WTC11 (cell line): ENCODE results near the gene CYP51A1. TPM values are rescaled to one million over a fixed set of nuclear protein-coding genes. Genes with fewer than 3 reads are reported as not detected.

Experiments used
- AFF4 ChIP-seq: sonication (generic); formaldehyde crosslinking; IDR thresholded peaks from 2 replicates; pipeline ENCODE4 v1.8.1; 2023; ENCODE audit warnings: mild to moderate bottlenecking, missing genetic modification reagents, borderline replicate concordance
- ATF2 ChIP-seq: sonication (generic); formaldehyde crosslinking; IDR thresholded peaks from 2 replicates; pipeline ENCODE4 v1.8.1; 2022; ENCODE audit warnings: low read depth, missing genetic modification reagents, borderline replicate concordance
- ATF3 ChIP-seq: sonication (generic); formaldehyde crosslinking; conservative IDR thresholded peaks from 2 replicates; pipeline ENCODE4 v1.8.1; 2022; ENCODE audit warnings: mild to moderate bottlenecking, missing genetic modification reagents
- CREM ChIP-seq: sonication (generic); formaldehyde crosslinking; IDR thresholded peaks from 2 replicates; pipeline ENCODE4 v1.8.1; 2022; ENCODE audit warnings: mild to moderate bottlenecking, missing genetic modification reagents, moderate library complexity
- E2F1 ChIP-seq: sonication (generic); formaldehyde crosslinking; IDR thresholded peaks from 2 replicates; pipeline ENCODE4 v1.8.0; 2022; ENCODE audit warnings: mild to moderate bottlenecking, missing genetic modification reagents
- ERG ChIP-seq: fragments of 250-450 bp; sonication (Bioruptor Pico); IDR thresholded peaks from 2 replicates; pipeline ENCODE4 v1.8.0; 2021; ENCODE audit warnings: mild to moderate bottlenecking
- ESRRA ChIP-seq: sonication (generic); formaldehyde crosslinking; IDR thresholded peaks from 2 replicates; pipeline ENCODE4 v1.8.1; 2022; ENCODE audit warnings: mild to moderate bottlenecking, missing genetic modification reagents, borderline replicate concordance
- FOXP4 ChIP-seq: sonication (generic); formaldehyde crosslinking; IDR thresholded peaks from 2 replicates; pipeline ENCODE4 v1.8.0; 2022; ENCODE audit warnings: mild to moderate bottlenecking, missing genetic modification reagents
- GRHL2 ChIP-seq: fragments of 250-450 bp; sonication (Bioruptor Pico); IDR thresholded peaks from 2 replicates; pipeline ENCODE4 v1.8.0; 2022; ENCODE audit warnings: mild to moderate bottlenecking, moderate library complexity; ENCODE audit not compliant: insufficient replicate concordance, severe bottlenecking
- HMGXB4 ChIP-seq: sonication (generic); formaldehyde crosslinking; IDR thresholded peaks from 2 replicates; pipeline ENCODE4 v1.8.1; 2023; ENCODE audit warnings: mild to moderate bottlenecking, moderate library complexity, missing genetic modification reagents
- IRF1 ChIP-seq: sonication (generic); formaldehyde crosslinking; IDR thresholded peaks from 2 replicates; pipeline ENCODE4 v1.8.0; 2023; ENCODE audit warnings: missing genetic modification reagents
- IRF2 ChIP-seq: sonication (generic); formaldehyde crosslinking; IDR thresholded peaks from 2 replicates; pipeline ENCODE4 v1.8.0; 2022; ENCODE audit warnings: low read depth, missing genetic modification reagents, borderline replicate concordance
- JAZF1 ChIP-seq: fragments of 250-450 bp; sonication (Bioruptor Pico); IDR thresholded peaks from 2 replicates; pipeline ENCODE4 v1.9.0; 2021; ENCODE audit warnings: moderate library complexity, mild to moderate bottlenecking, inconsistent platforms
- MAX ChIP-seq: sonication (generic); formaldehyde crosslinking; IDR thresholded peaks from 2 replicates; pipeline ENCODE4 v1.8.0; 2022; ENCODE audit warnings: mild to moderate bottlenecking, missing genetic modification reagents
- NFATC4 ChIP-seq: fragments of 250-450 bp; sonication (Bioruptor Pico); IDR thresholded peaks from 2 replicates; pipeline ENCODE4 v1.9.0; 2021; ENCODE audit warnings: mild to moderate bottlenecking
- NFE2L1 ChIP-seq: sonication (generic); formaldehyde crosslinking; IDR thresholded peaks from 2 replicates; pipeline ENCODE4 v1.8.1; 2023; ENCODE audit warnings: missing genetic modification reagents
- NFYB ChIP-seq: sonication (generic); formaldehyde crosslinking; conservative IDR thresholded peaks from 2 replicates; pipeline ENCODE4 v1.8.0; 2022; ENCODE audit warnings: low read depth, missing genetic modification reagents
- NR2C2 ChIP-seq: sonication (generic); formaldehyde crosslinking; IDR thresholded peaks from 2 replicates; pipeline ENCODE4 v1.8.0; 2022; ENCODE audit warnings: mild to moderate bottlenecking, missing genetic modification reagents
- PRRX2 ChIP-seq: fragments of 250-450 bp; sonication (Bioruptor Pico); IDR thresholded peaks from 2 replicates; pipeline ENCODE4 v1.8.0; 2021; ENCODE audit warnings: mild to moderate bottlenecking
- RORB ChIP-seq: fragments of 250-450 bp; sonication (Bioruptor Pico); IDR thresholded peaks from 2 replicates; pipeline ENCODE4 v1.9.0; 2021; ENCODE audit warnings: mild to moderate bottlenecking
- SOX15 ChIP-seq: fragments of 250-450 bp; sonication (Bioruptor Pico); IDR thresholded peaks from 2 replicates; pipeline ENCODE4 v1.9.0; 2021; ENCODE audit warnings: mild to moderate bottlenecking
- TEAD1 ChIP-seq: sonication (generic); formaldehyde crosslinking; IDR thresholded peaks from 2 replicates; pipeline ENCODE4 v1.8.0; 2022; ENCODE audit warnings: mild to moderate bottlenecking, missing genetic modification reagents
- USF2 ChIP-seq: sonication (generic); formaldehyde crosslinking; IDR thresholded peaks from 2 replicates; pipeline ENCODE4 v1.8.1; 2023; ENCODE audit warnings: mild to moderate bottlenecking, missing genetic modification reagents, moderate library complexity
- ZNF423 ChIP-seq: fragments of 250-450 bp; sonication (Bioruptor Pico); IDR thresholded peaks from 2 replicates; pipeline ENCODE4 v2.1.2; 2022; ENCODE audit warnings: mild to moderate bottlenecking, moderate library complexity
- total RNA-seq: library from RNA; stranded (reverse); gene quantifications from 3 replicates; pipeline ENCODE4 v1.2.3, GENCODE V29; 2021

CYP51A1 gene
- total RNA-seq, 1 experiment from 2014 or later = 81.4 TPM

GRCh38 chr7:92133737-92134270 is 473 bp downstream of the CYP51A1 start (continued):
- TF ChIP-seq HMGXB4 (peak; percentile 56), IRF2 (CRISPR knock-in tag) (no peak), E2F1 (no peak), ZNF423 (CRISPR knock-in tag) (no peak), GRHL2 (CRISPR knock-in tag) (no peak), AFF4 (no peak), CREM (no peak), ATF3 (CRISPR knock-in tag) (no peak), RORB (CRISPR knock-in tag) (no peak), TEAD1 (CRISPR knock-in tag) (no peak), NFYB (no peak), PRRX2 (CRISPR knock-in tag) (no peak), NFATC4 (CRISPR knock-in tag) (peak; percentile 37; the same call in 1 of the 2 replicates), JAZF1 (CRISPR knock-in tag) (no peak), MAX (CRISPR knock-in tag) (no peak; the same call in 1 of the 2 replicates), SOX15 (CRISPR knock-in tag) (no peak), ESRRA (CRISPR knock-in tag) (0 out of 2 replicates have a peak, but pooled peaks have one; percentile 59), ATF2 (CRISPR knock-in tag) (no peak), ERG (CRISPR knock-in tag) (no peak), FOXP4 (CRISPR knock-in tag) (0 out of 2 replicates have a peak, but pooled peaks have one; percentile 34), NR2C2 (0 out of 2 replicates have a peak, but pooled peaks have one; percentile 13), NFE2L1 (no peak), IRF1 (CRISPR knock-in tag) (0 out of 2 replicates have a peak, but pooled peaks have one; percentile 22), USF2 (CRISPR knock-in tag) (no peak)
